Endothelial cell of umbilical vein (primary cell): ENCODE results near the gene COG6. TPM values are rescaled to one million over a fixed set of nuclear protein-coding genes. Genes with fewer than 3 reads are reported as not detected.

ENCODE experiments used
- BruUV-seq: library from RNA; stranded (reverse); fragments of 400-500 nt; replicated peaks from 2 replicates; lab custom pipeline; 2021; lab: Mats Ljungman, UMichigan
- CTCF ChIA-PET: fragments of 300-600, 350-600 bp; sonication (Branson Sonifier 250); formaldehyde crosslinking; loops from one replicate; lab custom pipeline; 2021; ENCODE audit warnings: antibody characterized with exemption, inconsistent platforms; lab: Charles Lee
- POLR2A ChIA-PET: fragments of 300-600, 350-600 bp; sonication (Branson Sonifier 250); formaldehyde crosslinking; loops from one replicate; lab custom pipeline; 2021; ENCODE audit warnings: antibody characterized with exemption, inconsistent platforms; lab: Charles Lee
- DNase-seq: peaks from one replicate; pipeline ENCODE4 v3.0.0-alpha.2; 2011; ENCODE audit warnings: low read depth, low spot score
- FAIRE-seq: peaks from 2 replicates; lab custom pipeline; 2011; peaks lifted over from hg19 to GRCh38; lab: Jason Lieb, UNC
- H2AFZ ChIP-seq: 2 replicates; pipeline ENCODE4 v1.6.0; 2012; ENCODE audit warnings: low read depth, low read length, control low read depth, inconsistent platforms
- H3K27ac ChIP-seq: 2 replicates; pipeline ENCODE4 v1.5.1; 2011; ENCODE audit warnings: low read depth, mild to moderate bottlenecking, control low read depth, low read length, moderate library complexity; ENCODE audit not compliant: insufficient read depth
- H3K27me3 ChIP-seq, 2 experiments: 2 replicates each; pipeline versions ENCODE4 v1.6.0 to v1.6.1; 2011; ENCODE audit warnings: low read length in 2 of 2, mixed read lengths in 1 of 2; ENCODE audit not compliant: control insufficient read depth in 2 of 2, insufficient read depth in 2 of 2
- H3K36me3 ChIP-seq, 2 experiments: 2 replicates in 1 of 2; 3 replicates in 1 of 2; pipeline ENCODE4 v1.5.1; 2011; ENCODE audit warnings: low read length in 2 of 2, mild to moderate bottlenecking in 1 of 2, moderate library complexity in 1 of 2; ENCODE audit not compliant: control insufficient read depth in 2 of 2, insufficient read depth in 2 of 2; ENCODE audit errors: extremely low read depth in 1 of 2
- H3K4me1 ChIP-seq: 3 replicates; pipeline ENCODE4 v1.5.1; 2011; ENCODE audit warnings: mild to moderate bottlenecking, low read length; ENCODE audit not compliant: control insufficient read depth, insufficient read depth; ENCODE audit errors: extremely low read depth
- H3K4me2 ChIP-seq: 2 replicates; pipeline ENCODE4 v1.6.1; 2011; ENCODE audit warnings: low read length, control low read depth, mixed read lengths; ENCODE audit not compliant: insufficient read depth
- H3K4me3 ChIP-seq, 3 experiments: fragments of 200-600 bp in 1 of 3; sonication (generic), shearing (Covaris generic) in 1 of 3; replicated peaks in 1 of 3; 2 replicates each; pipeline ENCODE4 v1.5.1; 2011 to 2016; ENCODE audit warnings: control low read depth in 3 of 3, low read length in 3 of 3, mild to moderate bottlenecking in 2 of 3, inconsistent platforms in 1 of 3, low read depth in 1 of 3, moderate library complexity in 1 of 3; ENCODE audit not compliant: insufficient read depth in 1 of 3
- H3K79me2 ChIP-seq: 2 replicates; pipeline ENCODE4 v1.6.0; 2012; ENCODE audit warnings: low read length, inconsistent platforms; ENCODE audit not compliant: control insufficient read depth, insufficient read depth
- H3K9ac ChIP-seq: replicated peaks from 2 replicates; pipeline ENCODE3; 2011; ENCODE audit warnings: low read length, control low read depth; ENCODE audit not compliant: insufficient read depth; ENCODE audit errors: extremely low read depth
- H3K9me1 ChIP-seq: replicated peaks from 3 replicates; pipeline ENCODE4 v1.6.0; 2011; ENCODE audit warnings: mild to moderate bottlenecking, low read length; ENCODE audit not compliant: control insufficient read depth, insufficient read depth; ENCODE audit errors: extremely low read depth
- H3K9me3 ChIP-seq: replicated peaks from 2 replicates; pipeline ENCODE4 v1.5.1; 2012; ENCODE audit warnings: low read length, inconsistent platforms; ENCODE audit not compliant: control insufficient read depth, insufficient read depth
- H4K20me1 ChIP-seq: replicated peaks from 2 replicates; pipeline ENCODE3; 2011; ENCODE audit warnings: mild to moderate bottlenecking, low read length; ENCODE audit not compliant: control insufficient read depth, insufficient read depth; ENCODE audit errors: extremely low read depth
- EZH2 ChIP-seq: IDR thresholded peaks from 2 replicates; pipeline ENCODE4 v1.6.1; 2012; ENCODE audit warnings: borderline replicate concordance, low read depth, mild to moderate bottlenecking, moderate library complexity, low read length, inconsistent platforms; ENCODE audit not compliant: severe bottlenecking
- FOS ChIP-seq: IDR thresholded peaks from 2 replicates; pipeline ENCODE4 v1.6.1; 2011; ENCODE audit warnings: mild to moderate bottlenecking, low read length, moderate library complexity, borderline replicate concordance; ENCODE audit not compliant: insufficient read depth
- GATA2 ChIP-seq: IDR thresholded peaks from 2 replicates; pipeline ENCODE4 v1.7.0; 2011; ENCODE audit warnings: low read depth, mild to moderate bottlenecking, moderate library complexity, mixed read lengths, low read length; ENCODE audit not compliant: insufficient read length, insufficient read depth
- JUN ChIP-seq: IDR thresholded peaks from 2 replicates; pipeline ENCODE4 v1.6.1; 2011; ENCODE audit warnings: borderline replicate concordance, low read depth; ENCODE audit not compliant: insufficient read length, insufficient read depth
- MYC ChIP-seq: IDR thresholded peaks from one replicate; pipeline ENCODE4 v1.6.1; 2011; ENCODE audit warnings: mild to moderate bottlenecking, low read depth, low read length
- POLR2A ChIP-seq: IDR thresholded peaks from 2 replicates; pipeline ENCODE4 v1.6.1; 2012; ENCODE audit warnings: low read depth, mild to moderate bottlenecking, control low read depth, low read length
- POLR2AphosphoS5 ChIP-seq: IDR thresholded peaks from 2 replicates; pipeline ENCODE4 v1.6.1; 2012; ENCODE audit warnings: low read depth, mild to moderate bottlenecking, control low read depth, low read length, moderate library complexity; ENCODE audit not compliant: insufficient read depth
- dilution Hi-C: fragments of 300-500 bp; cut with MboI; formaldehyde crosslinking; loops from one replicate; pipeline ENCODE4 v1.15.0; 2019; ENCODE audit warnings: low sequenced_read_pairs; ENCODE audit not compliant: extremely low pct_ligation_motif_present
- intact Hi-C: fragments of 100-400 bp; cut with micrococcal nuclease; formaldehyde crosslinking; loops from one replicate; pipeline ENCODE4 v1.10.0; 2022
- polyA plus RNA-seq, 4 experiments: library from polyadenylated mRNA; depleted of rRNA in 3 of 4; stranded (reverse) in 3 of 4; unstranded in 1 of 4; fragments of >200 nt; gene quantifications; 2 replicates each; pipeline versions ENCODE4 v1.2.1 to v1.2.3, GENCODE V29; 2011 to 2012; ENCODE audit warnings: missing spikeins in 1 of 4
- total RNA-seq: library from RNA; stranded (reverse); gene quantifications from 2 replicates; pipeline ENCODE4 v1.2.3, GENCODE V29; 2021
- TF ChIP-seq, protein P1 (sequence below), 2 donors: IDR thresholded peaks; 1 replicate in 1 of 2; 2 replicates in 1 of 2; pipeline ENCODE4 v1.5.1; 2011; ENCODE audit warnings: low read length in 2 of 2, mild to moderate bottlenecking in 2 of 2, moderate library complexity in 2 of 2, control low read depth in 1 of 2, inconsistent platforms in 1 of 2, low read depth in 1 of 2; ENCODE audit not compliant: insufficient read depth in 1 of 2; ENCODE audit errors: extremely low read depth in 1 of 2
- TF ChIP-seq, protein P2 (sequence below): IDR thresholded peaks from 2 replicates; pipeline ENCODE4 v1.6.1; 2011; ENCODE audit not compliant: insufficient read depth, insufficient read length

COG6 gene
- total and polyA plus RNA-seq, 2 donors (not counting 3 experiments of a cell fraction or from before 2014, with no cell fraction given), result 12.1 to 41.1 TPM

GRCh38 chr13:39688699-39689405 is 33.4 kb downstream of the COG6 start:
- BruUV-seq, result no TSS peak
- dilution Hi-C loops, result no loop called here
- DNase-seq, result no peak
- no peaks in the 10 kb centered on the region for H3K4me1 ChIP-seq
- no peak overlapping the region for H3K9ac ChIP-seq
- H2AFZ ChIP-seq, result no peak overlapping the region
- H3K79me2 ChIP-seq, result no peaks in the 10 kb centered on the region
- no peaks in the 10 kb centered on the region for H3K9me3 ChIP-seq
- peak; percentile 7 for TF ChIP-seq FOS
- no peak for TF ChIP-seq POLR2AphosphoS5
- TF ChIP-seq JUN, result no peak
- peaks cover 0 to 1% of the 10 kb centered on the region in 2 experiments for H3K36me3 ChIP-seq
- no peak overlapping the region for H3K4me3 ChIP-seq
- H4K20me1 ChIP-seq, result no peaks in the 10 kb centered on the region
- H3K9me1 ChIP-seq, result no peaks in the 10 kb centered on the region
- CTCF ChIA-PET, result no interaction called here
- intact Hi-C loops, result loop anchor here (5.0 to 10.0 kb wide), 3 partner anchors 88 to 756 kb away; no protein-coding TSS in a partner anchor
- no peak for FAIRE-seq
- no peak overlapping the region for H3K27ac ChIP-seq
- POLR2A ChIA-PET, result no interaction called here
- H3K27me3 ChIP-seq, result no peaks in the 10 kb centered on the region
- no peak overlapping the region for H3K4me2 ChIP-seq

GRCh38 chr13:39692660-39693438 is 37.4 kb downstream of the COG6 start:
- POLR2A ChIA-PET, result no interaction called here
- Histone ChIP-seq H3K36me3 (peaks cover 0 to 1% of the 10 kb centered on the region in 2 experiments), H3K9me3 (no peaks in the 10 kb centered on the region), H3K9me1 (no peaks in the 10 kb centered on the region), H3K27ac (no peak overlapping the region), H3K27me3 (no peaks in the 10 kb centered on the region), H3K4me3 (no peak overlapping the region), H2AFZ (no peak overlapping the region), H3K9ac (no peak overlapping the region), H4K20me1 (no peaks in the 10 kb centered on the region), H3K4me2 (no peak overlapping the region), H3K4me1 (no peaks in the 10 kb centered on the region), H3K79me2 (no peaks in the 10 kb centered on the region)
- intact Hi-C loops (no loop called here), dilution Hi-C loops (no loop called here)
- no peak for DNase-seq
- no TSS peak for BruUV-seq
- FAIRE-seq, result no peak
- TF ChIP-seq JUN (no peak), EZH2 (no peak), GATA2 (no peak), POLR2A (no peak), POLR2AphosphoS5 (no peak), MYC (no peak), FOS (no peak)
- TF ChIP-seq, protein P1, sequence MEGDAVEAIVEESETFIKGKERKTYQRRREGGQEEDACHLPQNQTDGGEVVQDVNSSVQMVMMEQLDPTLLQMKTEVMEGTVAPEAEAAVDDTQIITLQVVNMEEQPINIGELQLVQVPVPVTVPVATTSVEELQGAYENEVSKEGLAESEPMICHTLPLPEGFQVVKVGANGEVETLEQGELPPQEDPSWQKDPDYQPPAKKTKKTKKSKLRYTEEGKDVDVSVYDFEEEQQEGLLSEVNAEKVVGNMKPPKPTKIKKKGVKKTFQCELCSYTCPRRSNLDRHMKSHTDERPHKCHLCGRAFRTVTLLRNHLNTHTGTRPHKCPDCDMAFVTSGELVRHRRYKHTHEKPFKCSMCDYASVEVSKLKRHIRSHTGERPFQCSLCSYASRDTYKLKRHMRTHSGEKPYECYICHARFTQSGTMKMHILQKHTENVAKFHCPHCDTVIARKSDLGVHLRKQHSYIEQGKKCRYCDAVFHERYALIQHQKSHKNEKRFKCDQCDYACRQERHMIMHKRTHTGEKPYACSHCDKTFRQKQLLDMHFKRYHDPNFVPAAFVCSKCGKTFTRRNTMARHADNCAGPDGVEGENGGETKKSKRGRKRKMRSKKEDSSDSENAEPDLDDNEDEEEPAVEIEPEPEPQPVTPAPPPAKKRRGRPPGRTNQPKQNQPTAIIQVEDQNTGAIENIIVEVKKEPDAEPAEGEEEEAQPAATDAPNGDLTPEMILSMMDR (IDR thresholded peaks at IDR 0.05; ENCODE audit: extremely low read depth in 1 of 2, insufficient read depth in 1 of 2, low read depth in 1 of 2, low read length in 2 of 2), result no peak
- TF ChIP-seq, protein P2, sequence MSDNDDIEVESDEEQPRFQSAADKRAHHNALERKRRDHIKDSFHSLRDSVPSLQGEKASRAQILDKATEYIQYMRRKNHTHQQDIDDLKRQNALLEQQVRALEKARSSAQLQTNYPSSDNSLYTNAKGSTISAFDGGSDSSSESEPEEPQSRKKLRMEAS, result no peak
- CTCF ChIA-PET, result interaction anchor here (1.0 to 1.7 kb wide), 4 partner anchors 81 to 991 kb away, joined by 3 to 5 read pairs (median 4); no protein-coding TSS in a partner anchor
